Measurements from ENCODE around the gene SYT3. TPM values are rescaled to one million over a fixed set of nuclear protein-coding genes. Genes with fewer than 3 reads are reported as not detected.

Gene SYT3
- total RNA-seq, 1 experiment from 2014 or later: not detected

GRCh38 chr19:50661766-50662650, 22.3 kb upstream of the SYT3 start:
- BruUV-seq (replicated peaks): no TSS peak
- intact Hi-C loops (cut with micrococcal nuclease; ENCODE audit: unreplicated experiment): no loop called here
- CTCF ChIA-PET: no interaction called here

DNA sequence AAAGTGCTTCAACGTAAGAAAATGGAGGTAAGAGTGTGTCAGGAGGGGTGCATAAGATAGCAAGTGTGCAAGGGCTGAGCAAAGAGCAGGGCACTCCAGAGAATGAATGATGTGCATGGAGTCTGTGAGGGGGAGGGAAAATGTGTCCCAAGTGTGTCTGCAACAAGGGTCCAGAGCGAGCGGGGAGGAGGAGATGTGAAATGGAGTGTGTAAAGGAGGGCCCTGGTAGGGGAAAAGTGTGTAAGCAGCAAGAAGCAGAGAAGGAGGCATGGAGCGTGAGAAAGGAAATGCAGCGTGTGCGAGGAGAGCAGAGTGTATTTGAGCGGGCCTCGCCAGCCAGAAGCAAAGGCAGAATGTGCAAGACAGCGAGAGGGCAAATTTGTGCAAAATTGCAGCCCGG, 21.3 kb upstream of the SYT3 start:
- H3K9me3 ChIP-seq (ENCODE audit: control insufficient read depth, insufficient read depth, low read depth, low read length): no peaks in the 10 kb centered on the region
- intact Hi-C loops (cut with micrococcal nuclease; ENCODE audit: unreplicated experiment) (no loop called here), in situ Hi-C loops (cut with HindIII; ENCODE audit: low pct_unique_long_range_greater_than_20kb, low sequenced_read_pairs) (no loop called here)

More at GRCh38 chr19:50661766-50662650, 22.3 kb upstream of the SYT3 start:
- Histone ChIP-seq H3K36me3 (ENCODE audit: control insufficient read depth, insufficient read depth, low read length) (peaks cover 6% of the 10 kb centered on the region; the same call in 1 of the 2 replicates), H3K9me3 (ENCODE audit: control insufficient read depth, insufficient read depth, low read depth, low read length) (no peaks in the 10 kb centered on the region), H3K4me1 (ENCODE audit: control insufficient read depth, insufficient read depth, low read length) (no peaks in the 10 kb centered on the region), H3K27me3 (ENCODE audit: control insufficient read depth, insufficient read depth, low read length) (no peaks in the 10 kb centered on the region), H3K4me3 (ENCODE audit: low read depth in 2 of 2, low read length in 2 of 2) (no peak overlapping the region), H3K27ac (ENCODE audit: low read length) (no peak overlapping the region)
- in situ Hi-C loops (cut with HindIII; ENCODE audit: low pct_unique_long_range_greater_than_20kb, low sequenced_read_pairs): no loop called here
- no peak for ATAC-seq
- no peak for DNase-seq (ENCODE audit: low read depth, low spot score)
- POLR2A ChIA-PET: no interaction called here
- TF ChIP-seq POLR2AphosphoS5 (IDR thresholded peaks at IDR 0.05; ENCODE audit: low read depth, low read length) (no peak), CTCF (IDR thresholded peaks at IDR 0.05) (no peak), TCF7L2 (IDR thresholded peaks at IDR 0.05; ENCODE audit: low read depth, low read length) (no peak), SIN3A (IDR thresholded peaks at IDR 0.05; ENCODE audit: borderline replicate concordance, insufficient read depth, low read depth, low read length) (no peak), REST (IDR thresholded peaks at IDR 0.05; ENCODE audit: insufficient read depth in 1 of 2, low read depth in 2 of 2, low read length in 1 of 2) (no peak)

More for the DNA sequence above, 21.3 kb upstream of the SYT3 start:
- Histone ChIP-seq H3K36me3 (ENCODE audit: control insufficient read depth, insufficient read depth, low read length) (peaks cover 6% of the 10 kb centered on the region; the same call in 1 of the 2 replicates), H3K4me1 (ENCODE audit: control insufficient read depth, insufficient read depth, low read length) (no peaks in the 10 kb centered on the region), H3K27me3 (ENCODE audit: control insufficient read depth, insufficient read depth, low read length) (no peaks in the 10 kb centered on the region), H3K27ac (ENCODE audit: low read length) (no peak overlapping the region), H3K4me3 (ENCODE audit: low read depth in 2 of 2, low read length in 2 of 2) (no peak overlapping the region)
- ChIA-PET POLR2A (no interaction called here), CTCF (interaction anchor here (0.6 kb wide), 1 partner anchor 107 kb away, joined by 3 read pairs; no protein-coding TSS in a partner anchor)
- TF ChIP-seq POLR2AphosphoS5 (IDR thresholded peaks at IDR 0.05; ENCODE audit: low read depth, low read length): no peak
- no peak for TF ChIP-seq CTCF (IDR thresholded peaks at IDR 0.05)
- TF ChIP-seq TCF7L2 (IDR thresholded peaks at IDR 0.05; ENCODE audit: low read depth, low read length): no peak
- TF ChIP-seq REST (IDR thresholded peaks at IDR 0.05; ENCODE audit: insufficient read depth in 1 of 2, low read depth in 2 of 2, low read length in 1 of 2): no peak
- TF ChIP-seq SIN3A (IDR thresholded peaks at IDR 0.05; ENCODE audit: borderline replicate concordance, insufficient read depth, low read depth, low read length): no peak
- no peak for DNase-seq (ENCODE audit: low read depth, low spot score)
- BruUV-seq (replicated peaks): no TSS peak
- ATAC-seq: no peak
